HUES48 (cell line): ENCODE measurements around the gene CCDC27.
"Not testable (repeated sequence)": the region's sequence is repeated elsewhere in the genome, so short reads cannot be mapped to it uniquely, and the experiment has no call there.

Experiments
- H3K27ac ChIP-seq: one replicate; pipeline ENCODE4 v1.7.0; 2013; ENCODE audit warnings: low read depth, low read length, inconsistent platforms
- H3K27me3 ChIP-seq: 2 replicates; pipeline ENCODE4 v1.6.1; 2013; ENCODE audit warnings: mild to moderate bottlenecking, low read length; ENCODE audit not compliant: control insufficient read depth, insufficient read depth
- H3K36me3 ChIP-seq: 2 replicates; pipeline ENCODE4 v1.6.1; 2013; ENCODE audit warnings: low read length; ENCODE audit not compliant: control insufficient read depth, insufficient read depth
- H3K4me1 ChIP-seq: 2 replicates; pipeline ENCODE4 v1.6.1; 2013; ENCODE audit warnings: mild to moderate bottlenecking, low read length; ENCODE audit not compliant: control insufficient read depth, insufficient read depth
- H3K4me3 ChIP-seq: 2 replicates; pipeline ENCODE4 v1.5.1; 2013; ENCODE audit warnings: mild to moderate bottlenecking, low read depth, low read length
- H3K9ac ChIP-seq: 2 replicates; pipeline ENCODE4 v1.6.1; 2013; ENCODE audit warnings: mild to moderate bottlenecking, low read depth, low read length, moderate library complexity
- H3K9me3 ChIP-seq: 2 replicates; pipeline ENCODE4 v1.6.1; 2013; ENCODE audit warnings: low read length; ENCODE audit not compliant: control insufficient read depth, insufficient read depth

The CCDC27 gene

DNA sequence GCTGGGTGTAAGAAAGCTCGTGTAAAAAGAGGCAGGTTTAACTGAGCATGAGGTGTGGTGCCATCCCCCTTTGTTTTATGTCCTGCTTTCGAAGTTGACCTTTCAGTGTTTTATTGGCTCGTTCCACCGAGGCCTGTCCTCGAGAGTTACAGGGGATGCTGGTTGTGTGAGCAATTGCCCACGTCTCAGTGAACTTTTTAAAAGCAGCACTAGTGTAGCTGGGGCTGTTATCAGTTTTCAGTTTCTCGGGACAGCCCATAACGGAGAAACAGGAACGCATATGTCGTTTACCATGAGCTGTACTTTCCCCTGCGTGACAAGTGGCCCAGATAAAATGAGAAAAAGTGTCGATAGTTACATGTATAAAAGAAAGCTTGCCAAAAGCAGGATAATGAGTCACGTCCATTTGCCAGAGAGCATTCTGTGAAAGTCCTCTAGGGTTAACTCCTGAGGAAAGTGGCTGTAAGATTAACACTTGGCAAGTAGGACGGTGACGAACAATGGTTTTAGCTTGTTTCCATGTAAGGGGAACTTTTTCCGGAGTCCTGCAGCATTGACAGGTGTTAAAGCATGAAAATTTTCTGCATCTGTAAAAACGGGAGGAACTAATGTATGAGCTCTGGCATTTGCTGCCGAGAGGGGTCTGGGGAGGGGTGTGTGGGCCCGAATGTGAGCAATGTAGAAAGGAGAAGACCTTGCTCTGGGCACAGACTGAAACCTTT is 51.8 kb downstream of the CCDC27 start:
- H3K27ac ChIP-seq, result no peak overlapping the region
- no peaks in the 10 kb centered on the region for H3K36me3 ChIP-seq
- H3K9me3 ChIP-seq, result peaks cover 16% of the 10 kb centered on the region
- H3K9ac ChIP-seq, result no peak overlapping the region
- no peak overlapping the region for H3K4me3 ChIP-seq
- H3K4me1 ChIP-seq, result no peaks in the 10 kb centered on the region
- H3K27me3 ChIP-seq, result no peaks in the 10 kb centered on the region

DNA sequence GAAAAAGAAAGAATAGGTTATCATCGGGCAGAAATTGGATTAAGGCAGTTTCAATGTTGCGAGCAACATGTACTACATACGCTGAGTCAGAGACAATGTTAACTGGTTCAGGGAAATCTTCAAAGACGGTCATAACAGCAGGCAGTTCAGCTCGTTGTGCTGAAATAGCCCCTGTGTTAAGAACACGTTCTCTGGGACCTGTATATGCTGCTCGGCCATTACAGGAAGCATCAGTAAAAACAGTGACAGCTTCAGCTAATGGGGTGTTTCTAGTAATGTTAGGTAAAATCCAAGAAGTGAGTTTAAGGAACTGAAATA is 52.3 kb downstream of the CCDC27 start:
- not testable (repeated sequence) for H3K9ac ChIP-seq, H3K27me3 ChIP-seq, H3K27ac ChIP-seq, H3K4me1 ChIP-seq, H3K4me3 ChIP-seq, H3K36me3 ChIP-seq
- H3K9me3 ChIP-seq, result peaks cover 16% of the 10 kb centered on the region

DNA sequence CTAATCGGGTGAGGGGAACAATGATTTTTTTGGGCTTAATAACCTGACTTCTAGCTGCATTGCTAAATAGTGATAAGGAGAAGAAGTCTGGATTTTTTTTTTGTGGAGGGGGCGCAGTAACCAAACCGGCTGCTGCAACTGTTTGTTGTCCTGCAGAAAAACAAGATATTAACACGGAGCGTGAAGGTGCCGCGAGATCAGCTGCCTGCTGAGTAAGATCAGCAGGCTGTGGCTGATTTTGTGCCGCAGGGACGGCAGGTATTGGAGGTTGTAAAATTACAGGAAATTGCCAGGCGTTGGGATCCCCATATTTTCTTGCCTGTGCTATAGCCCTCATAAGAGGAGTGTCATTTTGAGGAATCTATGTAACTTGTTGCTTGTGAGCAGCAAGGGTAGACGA is 52.8 kb downstream of the CCDC27 start:
- Histone ChIP-seq H3K9ac (no peak overlapping the region), H3K27ac (no peak overlapping the region), H3K36me3 (no peaks in the 10 kb centered on the region), H3K9me3 (peaks cover 16% of the 10 kb centered on the region), H3K4me1 (no peaks in the 10 kb centered on the region), H3K27me3 (no peaks in the 10 kb centered on the region), H3K4me3 (no peak overlapping the region)

DNA sequence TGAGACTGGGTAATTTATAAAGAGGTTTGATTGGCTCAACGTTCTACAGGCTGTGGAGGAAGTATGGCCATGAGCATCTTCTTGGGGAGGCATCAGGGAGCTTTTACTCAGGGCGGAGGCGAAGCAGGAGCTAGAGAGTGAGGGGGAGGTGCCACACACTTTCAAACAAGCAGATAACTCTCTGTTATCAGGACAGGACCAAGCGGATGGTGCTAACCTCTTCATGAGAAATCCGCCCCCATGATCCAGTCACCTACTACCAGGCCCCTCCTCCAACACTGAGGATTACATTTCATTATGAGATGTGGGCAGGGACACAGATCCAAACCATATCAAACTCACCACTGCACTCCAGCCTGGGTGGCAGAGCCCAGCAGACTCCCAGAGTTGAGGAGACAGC is 55.5 kb downstream of the CCDC27 start:
- no peaks in the 10 kb centered on the region for H3K36me3 ChIP-seq
- no peak overlapping the region for H3K9ac ChIP-seq
- H3K27ac ChIP-seq, result no peak overlapping the region
- no peaks in the 10 kb centered on the region for H3K4me1 ChIP-seq
- H3K9me3 ChIP-seq, result peaks cover 16% of the 10 kb centered on the region
- no peaks in the 10 kb centered on the region for H3K27me3 ChIP-seq
- no peak overlapping the region for H3K4me3 ChIP-seq

- no peak overlapping the region for H3K9ac ChIP-seq
- no peak overlapping the region for H3K27ac ChIP-seq
- H3K27me3 ChIP-seq, result no peaks in the 10 kb centered on the region
- no peaks in the 10 kb centered on the region for H3K4me1 ChIP-seq
- no peak overlapping the region for H3K4me3 ChIP-seq
- 0 out of 2 replicates have a peak, but pooled peaks cover 4% of the 10 kb centered on the region for H3K36me3 ChIP-seq
- peaks cover 13% of the 10 kb centered on the region for H3K9me3 ChIP-seq
These were observed 57.4 kb downstream of the CCDC27 start for GRCh38 chr1:3809680-3810079.

GRCh38 chr1:3810149-3810761 is 58.0 kb downstream of the CCDC27 start:
- H3K27ac ChIP-seq, H3K9ac ChIP-seq, H3K36me3 ChIP-seq, H3K4me3 ChIP-seq, H3K27me3 ChIP-seq, H3K4me1 ChIP-seq: not testable (repeated sequence)
- H3K9me3 ChIP-seq, result peaks cover 13% of the 10 kb centered on the region

DNA sequence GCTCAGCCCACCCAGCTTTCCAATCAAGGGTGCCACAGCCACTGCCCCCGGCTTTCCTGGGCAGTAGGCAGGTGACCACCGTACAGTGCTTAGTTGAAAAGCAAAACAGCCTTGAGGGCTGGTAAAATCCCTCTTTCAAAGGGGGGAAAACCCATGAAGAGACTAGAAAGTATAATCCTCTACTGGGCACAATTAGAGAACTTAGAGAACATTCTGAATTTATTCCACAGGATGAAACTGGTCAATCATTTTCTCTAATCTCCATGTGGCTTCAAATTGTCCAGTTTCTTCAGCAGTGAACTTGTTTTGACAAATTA is 59.3 kb downstream of the CCDC27 start:
- no peaks in the 10 kb centered on the region for H3K4me1 ChIP-seq
- no peak overlapping the region for H3K9ac ChIP-seq
- 0 out of 2 replicates have a peak, but pooled peaks cover 8% of the 10 kb centered on the region for H3K36me3 ChIP-seq
- peaks cover 13% of the 10 kb centered on the region for H3K9me3 ChIP-seq
- H3K27ac ChIP-seq, result no peak overlapping the region
- H3K4me3 ChIP-seq, result no peak overlapping the region
- no peaks in the 10 kb centered on the region for H3K27me3 ChIP-seq

DNA sequence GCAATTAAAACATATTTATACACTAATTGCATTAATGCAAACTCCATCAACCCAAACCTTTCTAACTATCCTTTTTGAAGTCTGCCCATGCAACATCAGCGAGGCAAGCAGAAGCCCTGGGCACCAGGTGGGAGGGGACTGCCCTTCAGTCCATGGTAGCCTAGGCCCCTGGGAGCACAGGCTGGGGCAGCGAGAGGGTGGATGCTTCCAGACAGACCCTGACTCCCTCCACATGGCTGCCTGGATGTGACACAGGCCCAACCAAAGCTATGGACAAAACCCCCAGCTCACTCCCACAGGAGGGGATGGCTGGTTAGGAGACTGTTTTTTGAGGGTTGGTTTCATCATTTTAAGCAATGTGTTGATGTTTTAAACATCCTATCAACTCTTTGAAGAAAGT is 61.8 kb downstream of the CCDC27 start:
- Histone ChIP-seq H3K27ac (no peak overlapping the region), H3K27me3 (no peaks in the 10 kb centered on the region), H3K9me3 (no peaks in the 10 kb centered on the region), H3K4me1 (no peaks in the 10 kb centered on the region), H3K4me3 (no peak overlapping the region), H3K36me3 (peaks cover 9% of the 10 kb centered on the region; the same call in 1 of the 2 replicates), H3K9ac (no peak overlapping the region)

- no peaks in the 10 kb centered on the region for H3K9me3 ChIP-seq
- peaks cover 14% of the 10 kb centered on the region; the same call in 1 of the 2 replicates for H3K36me3 ChIP-seq
These were observed 62.7 kb downstream of the CCDC27 start for GRCh38 chr1:3814771-3815561.

DNA sequence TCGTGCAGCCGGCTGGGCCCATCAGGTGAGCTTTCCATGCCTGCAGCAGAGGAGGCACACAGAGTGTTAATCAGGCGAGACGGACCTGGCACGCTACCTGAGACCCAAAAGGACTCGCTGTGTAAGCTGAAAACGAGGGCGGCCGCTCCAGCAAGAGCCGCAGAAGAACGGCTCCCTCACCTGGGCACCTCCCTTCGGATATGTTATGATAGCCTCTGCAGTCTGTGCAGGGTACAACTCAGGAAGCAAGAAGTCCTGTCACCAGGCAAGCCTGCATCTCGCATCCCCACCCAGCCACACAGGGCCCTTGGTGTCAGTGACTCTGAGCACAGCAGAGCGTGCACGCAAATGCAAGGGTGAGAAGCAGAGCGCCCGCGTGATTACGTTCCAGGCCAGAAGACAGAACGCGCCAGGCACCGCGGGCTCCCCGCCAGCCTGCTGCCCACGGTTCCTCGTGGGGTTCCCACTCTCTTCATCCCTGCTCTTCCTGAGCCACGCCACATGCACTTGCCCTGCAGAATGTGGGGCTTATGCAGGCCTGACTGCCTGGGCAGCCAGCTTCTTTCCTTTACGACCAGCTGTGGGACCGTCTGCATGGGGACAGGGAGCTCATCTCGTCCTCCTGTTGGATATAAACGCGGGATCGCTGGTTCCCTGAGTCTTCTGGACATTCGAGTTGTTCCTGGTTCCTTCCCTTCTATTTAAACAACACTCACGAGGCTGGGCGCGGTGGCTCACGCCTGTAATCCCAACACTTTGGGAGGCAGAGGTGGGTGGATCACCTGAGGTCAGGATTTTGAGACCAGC is 64.3 kb downstream of the CCDC27 start:
- Histone ChIP-seq H3K27ac (no peak overlapping the region), H3K4me3 (no peak overlapping the region), H3K9me3 (no peaks in the 10 kb centered on the region), H3K36me3 (peaks cover 24% of the 10 kb centered on the region), H3K9ac (no peak overlapping the region), H3K27me3 (no peaks in the 10 kb centered on the region), H3K4me1 (no peaks in the 10 kb centered on the region)

More at GRCh38 chr1:3814771-3815561, 62.7 kb downstream of the CCDC27 start:
- no peak overlapping the region for H3K9ac ChIP-seq
- no peak overlapping the region for H3K27ac ChIP-seq
- H3K4me1 ChIP-seq, result no peaks in the 10 kb centered on the region
- H3K4me3 ChIP-seq, result no peak overlapping the region
- no peaks in the 10 kb centered on the region for H3K27me3 ChIP-seq
